ENCODE results near the gene FUZ.

FUZ gene

GRCh38 chr19:49806620-49806959 lies 6.5 kb downstream of the FUZ start:
- DNase-seq, result no peak

DNA sequence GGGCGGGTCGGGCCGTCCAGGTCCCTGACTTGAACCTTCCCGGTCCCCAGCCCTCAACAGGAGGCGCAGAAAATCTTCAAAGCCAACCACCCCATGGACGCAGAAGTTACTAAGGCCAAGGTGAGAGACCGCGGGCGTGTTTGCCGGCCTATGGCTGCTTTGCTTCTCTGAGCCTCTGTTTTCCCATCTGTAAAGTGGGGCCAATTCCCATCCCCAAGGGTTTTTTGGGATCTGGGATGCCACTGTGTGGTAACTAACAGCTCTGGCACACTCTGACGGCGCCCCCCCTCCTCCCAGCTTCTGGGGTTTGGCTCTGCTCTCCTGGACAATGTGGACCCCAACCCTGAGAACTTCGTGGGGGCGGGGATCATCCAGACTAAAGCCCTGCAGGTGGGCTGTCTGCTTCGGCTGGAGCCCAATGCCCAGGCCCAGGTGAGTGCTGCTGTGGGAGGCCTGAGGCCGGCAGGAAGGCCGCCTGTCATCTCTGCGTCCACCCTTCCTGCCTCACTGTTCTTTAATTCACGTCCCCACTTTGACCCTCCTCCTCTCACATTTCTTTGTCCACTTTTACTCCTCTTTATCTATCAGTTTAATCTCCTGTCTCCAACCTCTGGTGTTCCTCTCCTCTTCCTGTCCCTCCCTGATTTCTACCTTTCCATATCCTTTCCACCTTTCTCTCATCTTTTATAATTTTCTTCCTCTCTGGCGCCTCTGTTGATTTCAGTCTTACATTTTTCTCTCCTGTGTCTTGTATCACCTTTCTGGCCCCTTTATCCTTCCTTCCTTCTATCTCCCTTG lies 7.1 kb downstream of the FUZ start:
- DNase-seq, result no peak

GRCh38 chr19:49803529-49803856 lies 9.6 kb downstream of the FUZ start:
- DNase-seq, result no peak

DNA sequence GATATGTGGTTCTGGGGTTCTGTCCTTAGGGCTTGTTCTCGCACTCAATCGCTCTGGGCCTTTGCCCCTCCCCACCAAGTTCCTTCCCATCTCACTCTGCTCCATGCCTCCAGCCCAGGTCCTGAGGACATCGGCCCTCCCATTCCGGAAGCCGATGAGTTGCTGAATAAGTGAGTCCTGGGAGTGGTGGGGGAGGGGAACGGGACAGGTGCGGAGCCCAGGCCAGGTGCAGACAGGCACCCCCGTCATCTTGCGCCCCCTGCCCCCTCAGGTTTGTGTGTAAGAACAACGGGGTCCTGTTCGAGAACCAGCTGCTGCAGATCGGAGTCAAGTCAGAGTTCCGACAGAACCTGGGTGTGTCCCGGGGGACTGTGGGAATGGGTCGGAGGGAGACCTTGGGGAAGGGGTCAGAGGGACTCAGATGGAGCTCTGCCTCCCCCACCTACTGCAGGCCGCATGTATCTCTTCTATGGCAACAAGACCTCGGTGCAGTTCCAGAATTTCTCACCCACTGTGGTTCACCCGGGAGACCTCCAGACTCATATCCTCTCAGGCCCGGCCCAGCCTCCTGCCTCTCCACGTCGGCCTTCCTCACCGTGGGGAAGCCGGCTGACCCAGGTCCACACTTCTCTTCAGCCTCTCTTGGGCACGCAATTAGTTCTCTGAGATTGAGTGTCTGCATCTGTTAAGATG lies 10.1 kb downstream of the FUZ start:
- DNase-seq, result no peak

GRCh38 chr19:49801966-49802661 lies 11.0 kb downstream of the FUZ start:
- DNase-seq, result no peak

DNA sequence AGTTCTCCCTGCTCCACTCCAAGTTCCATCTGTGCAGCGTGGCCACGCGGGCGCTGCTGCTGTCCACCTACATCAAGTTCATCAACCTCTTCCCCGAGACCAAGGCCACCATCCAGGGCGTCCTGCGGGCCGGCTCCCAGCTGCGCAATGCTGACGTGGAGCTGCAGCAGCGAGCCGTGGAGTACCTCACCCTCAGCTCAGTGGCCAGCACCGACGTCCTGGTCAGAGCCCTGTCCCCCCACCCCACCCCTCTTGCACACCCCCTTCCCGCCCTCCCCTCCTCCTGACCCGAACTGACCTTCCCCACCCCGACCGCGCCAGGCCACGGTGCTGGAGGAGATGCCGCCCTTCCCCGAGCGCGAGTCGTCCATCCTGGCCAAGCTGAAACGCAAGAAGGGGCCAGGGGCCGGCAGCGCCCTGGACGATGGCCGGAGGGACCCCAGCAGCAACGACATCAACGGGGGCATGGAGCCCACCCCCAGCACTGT lies 11.6 kb downstream of the FUZ start:
- DNase-seq, result no peak

DNA sequence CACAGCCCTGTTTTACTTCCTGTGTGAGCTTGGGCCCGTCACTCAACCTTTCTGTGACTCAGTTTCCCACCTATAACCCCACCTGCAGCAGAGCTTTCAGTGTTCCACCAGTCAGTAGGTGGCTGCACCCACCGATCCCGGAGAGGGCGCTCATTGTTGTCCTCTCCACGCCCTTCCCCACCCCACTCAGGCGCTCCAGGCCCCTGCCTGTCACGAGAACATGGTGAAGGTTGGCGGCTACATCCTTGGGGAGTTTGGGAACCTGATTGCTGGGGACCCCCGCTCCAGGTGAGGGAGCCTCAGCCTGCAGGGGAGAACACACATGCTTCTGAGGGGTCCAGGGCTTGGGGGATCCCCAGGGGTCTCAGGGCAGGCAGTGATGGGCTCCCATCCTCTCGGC lies 12.3 kb downstream of the FUZ start:
- no peak for DNase-seq

GRCh38 chr19:49799798-49800376 lies 13.2 kb downstream of the FUZ start:
- DNase-seq, result no peak

- DNase-seq, result no peak
These were observed 13.8 kb downstream of the FUZ start for GRCh38 chr19:49799271-49799797.

GRCh38 chr19:49798574-49798973 lies 14.5 kb downstream of the FUZ start:
- DNase-seq, result no peak

DNA sequence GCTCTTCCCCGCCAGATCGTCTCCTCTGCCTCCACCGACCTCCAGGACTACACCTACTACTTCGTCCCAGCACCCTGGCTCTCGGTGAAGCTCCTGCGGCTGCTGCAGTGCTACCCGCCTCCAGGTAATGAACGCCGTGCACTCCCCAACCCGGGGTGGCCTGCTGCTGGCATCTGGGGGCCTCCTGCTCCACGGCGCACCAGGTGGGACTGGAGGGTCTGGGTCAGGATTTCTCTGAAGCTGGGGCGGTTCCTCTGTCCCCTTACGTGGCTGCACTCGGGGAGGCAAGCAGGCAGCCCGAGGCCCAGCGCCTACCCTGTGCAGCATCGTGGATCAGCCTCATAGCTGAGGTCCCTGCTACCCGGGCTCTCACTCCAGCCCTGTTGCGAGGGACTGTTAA lies 17.5 kb downstream of the FUZ start:
- DNase-seq, result no peak

DNA sequence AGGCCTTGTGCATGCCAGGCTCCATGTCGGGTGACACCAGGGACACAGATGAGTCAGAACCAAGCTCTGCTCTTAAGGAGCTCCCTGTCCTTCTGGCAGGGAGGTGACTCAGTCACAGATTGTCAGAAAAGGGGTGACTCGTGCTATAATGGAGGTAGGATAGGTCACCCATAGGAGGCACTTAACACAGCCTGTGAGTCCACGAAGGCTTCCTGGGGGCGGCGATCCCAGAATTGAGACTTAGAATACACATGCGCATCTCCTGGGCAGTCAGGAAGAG lies 19.6 kb downstream of the FUZ start:
- no peak for DNase-seq

- no peak for DNase-seq
These were observed 20.1 kb downstream of the FUZ start for GRCh38 chr19:49792829-49793560.

GRCh38 chr19:49791776-49792445 lies 21.2 kb downstream of the FUZ start:
- no peak for DNase-seq

GRCh38 chr19:49790866-49791265 lies 22.2 kb downstream of the FUZ start:
- DNase-seq, result no peak

- no peak for DNase-seq
These were observed 24.2 kb downstream of the FUZ start for GRCh38 chr19:49788857-49789256.

DNA sequence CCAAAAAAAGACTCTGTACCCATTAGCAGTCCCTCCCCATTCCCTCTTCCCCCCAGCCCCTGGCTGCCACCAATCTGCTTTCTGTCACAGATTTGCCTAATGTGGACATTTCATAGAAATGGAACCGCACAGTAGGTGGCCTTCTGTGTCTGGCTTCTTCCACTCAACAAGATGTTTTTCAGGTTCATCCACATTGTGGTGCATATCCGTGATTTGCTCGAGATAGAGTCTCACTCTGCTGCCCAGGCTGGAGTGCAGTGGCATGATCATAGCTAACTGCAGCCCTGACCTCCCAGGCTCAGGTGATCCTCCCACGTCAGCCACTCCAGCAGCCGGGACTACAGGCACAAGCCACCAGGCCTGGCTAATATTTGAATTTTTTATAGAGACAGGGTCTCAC lies 25.3 kb downstream of the FUZ start:
- no peak for DNase-seq

GRCh38 chr19:49786376-49786820 lies 26.7 kb downstream of the FUZ start:
- DNase-seq, result no peak

GRCh38 chr19:49782515-49782914 lies 30.6 kb downstream of the FUZ start:
- DNase-seq, result no peak

DNA sequence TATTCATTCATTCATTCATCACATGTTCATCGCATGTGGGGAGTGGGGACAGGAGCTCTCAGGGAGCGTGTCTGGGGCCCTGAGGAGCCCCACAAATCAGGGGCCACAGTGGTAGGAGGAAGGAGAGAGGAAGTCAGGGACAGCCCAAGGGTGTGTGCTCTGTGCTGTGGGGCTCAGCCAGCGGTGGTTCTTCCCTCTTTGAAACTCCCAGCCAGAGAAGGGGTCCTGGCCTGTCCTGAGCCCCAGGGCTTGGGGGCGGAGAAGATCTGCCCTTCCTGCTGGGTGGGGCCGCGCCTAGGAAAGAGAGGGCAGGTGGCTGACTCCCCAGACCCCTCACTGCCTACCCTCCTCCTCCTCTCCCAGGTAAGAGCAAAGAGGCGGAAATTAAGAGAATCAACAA lies 31.7 kb downstream of the FUZ start:
- DNase-seq, result no peak

DNA sequence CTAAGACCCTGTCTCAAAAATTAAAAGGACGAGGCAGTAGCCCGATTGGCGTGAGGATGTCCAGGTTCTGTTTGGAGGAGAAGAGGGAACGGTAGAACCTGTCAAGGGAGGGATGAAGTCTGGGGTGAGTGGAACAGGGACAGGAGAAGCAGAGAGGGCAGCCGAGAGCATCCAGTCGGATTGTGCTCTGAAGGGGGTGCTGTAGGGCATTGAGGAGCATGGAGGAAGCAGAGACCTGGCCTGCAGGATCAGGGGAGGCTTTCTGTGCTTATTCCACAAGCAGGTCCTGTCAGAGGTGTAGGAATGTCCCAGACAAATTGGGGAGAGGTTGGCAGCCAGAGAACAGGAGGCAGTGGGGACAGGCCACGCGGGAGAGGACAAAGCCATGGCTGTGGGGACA lies 32.2 kb downstream of the FUZ start:
- DNase-seq, result no peak
